Panc1 (cell line): Measurements from ENCODE around the gene UGT1A4. TPM values are rescaled to one million over a fixed set of nuclear protein-coding genes. Genes with fewer than 3 reads are reported as not detected.
A peak's percentile ranks its signal among the peaks of the same experiment; 100 is the strongest.

Source experiments
- ATAC-seq: fragments of 200-7000 bp; cut with Tn5 transposase; 2 replicates; pipeline ENCODE4 v1.9.1; 2020; ENCODE audit warnings: mild to moderate bottlenecking, moderate library complexity
- BruUV-seq: library from RNA; stranded (reverse); fragments of 400-500 nt; replicated peaks from 2 replicates; lab custom pipeline; 2021; lab: Mats Ljungman, UMichigan
- CTCF ChIA-PET: fragments of 300-600 bp; sonication (Branson Sonifier 250); formaldehyde crosslinking; loops from one replicate; lab custom pipeline; 2022; ENCODE audit warnings: antibody characterized with exemption; lab: Charles Lee
- POLR2A ChIA-PET: fragments of 300-600 bp; sonication (Branson Sonifier 250); formaldehyde crosslinking; loops from one replicate; lab custom pipeline; 2022; ENCODE audit warnings: antibody characterized with exemption; lab: Charles Lee
- DNase-seq: peaks from one replicate; pipeline ENCODE4 v3.0.0-alpha.2; 2010; ENCODE audit warnings: low read depth, low spot score
- H3K27ac ChIP-seq: 2 replicates; pipeline ENCODE4 v1.5.1; 2011; ENCODE audit warnings: mild to moderate bottlenecking, low read length, inconsistent platforms
- H3K27me3 ChIP-seq: fragments of 200-500 bp; sonication (Bioruptor generic); 2 replicates; pipeline ENCODE4 v1.6.0; 2014; ENCODE audit warnings: low read length, inconsistent platforms; ENCODE audit not compliant: control insufficient read depth, insufficient read depth
- H3K36me3 ChIP-seq: fragments of 200-500 bp; sonication (Bioruptor generic); 2 replicates; pipeline ENCODE4 v1.5.1; 2014; ENCODE audit warnings: inconsistent platforms, mild to moderate bottlenecking, low read length, moderate library complexity; ENCODE audit not compliant: control insufficient read depth, insufficient read depth
- H3K4me1 ChIP-seq: 2 replicates; pipeline ENCODE4 v1.5.1; 2011; ENCODE audit warnings: inconsistent platforms, mild to moderate bottlenecking, low read length, moderate library complexity; ENCODE audit not compliant: control insufficient read depth, insufficient read depth
- H3K4me3 ChIP-seq, 2 experiments: 2 replicates each; pipeline ENCODE4 v1.5.1; 2011 to 2012; ENCODE audit warnings: low read depth in 2 of 2, low read length in 2 of 2, mild to moderate bottlenecking in 2 of 2, inconsistent platforms in 1 of 2, moderate library complexity in 1 of 2
- H3K9me3 ChIP-seq: fragments of 200-500 bp; sonication (Bioruptor generic); 2 replicates; pipeline ENCODE4 v1.5.1; 2014; ENCODE audit warnings: low read depth, mild to moderate bottlenecking, inconsistent platforms, low read length, moderate library complexity; ENCODE audit not compliant: control insufficient read depth, insufficient read depth
- CTCF ChIP-seq: fragments of 450-650 bp; IDR thresholded peaks from 2 replicates; pipeline ENCODE4 v1.5.1; 2017; ENCODE audit warnings: mild to moderate bottlenecking
- POLR2AphosphoS5 ChIP-seq: IDR thresholded peaks from 2 replicates; pipeline ENCODE4 v1.6.1; 2012; ENCODE audit warnings: mild to moderate bottlenecking, low read depth, low read length, moderate library complexity
- REST ChIP-seq, 2 experiments: IDR thresholded peaks; 2 replicates each; pipeline ENCODE4 v1.6.1; 2011 to 2012; ENCODE audit warnings: low read depth in 2 of 2, control low read depth in 1 of 2, low read length in 1 of 2, mild to moderate bottlenecking in 1 of 2, moderate library complexity in 1 of 2; ENCODE audit not compliant: insufficient read depth in 1 of 2
- SIN3A ChIP-seq: IDR thresholded peaks from 2 replicates; pipeline ENCODE4 v1.6.1; 2012; ENCODE audit warnings: low read depth, mild to moderate bottlenecking, low read length, moderate library complexity, borderline replicate concordance; ENCODE audit not compliant: insufficient read depth
- TCF7L2 ChIP-seq: IDR thresholded peaks from 2 replicates; pipeline ENCODE4 v1.6.1; 2011; ENCODE audit warnings: mild to moderate bottlenecking, low read depth, low read length, inconsistent platforms
- in situ Hi-C: cut with HindIII; loops from 2 replicates; pipeline ENCODE4 v1.10.0; 2016; ENCODE audit warnings: low sequenced_read_pairs, low pct_unique_long_range_greater_than_20kb
- intact Hi-C: fragments of 100-400 bp; cut with micrococcal nuclease; formaldehyde crosslinking; loops from one replicate; pipeline ENCODE4 v1.10.0; 2022; ENCODE audit not compliant: unreplicated experiment
- total RNA-seq: library from RNA; stranded (reverse); gene quantifications from one replicate; pipeline ENCODE4 v1.2.1, GENCODE V29; 2021; ENCODE audit not compliant: unreplicated experiment

Gene UGT1A4
- total RNA-seq, 1 experiment from 2014 or later: not detected

- in situ Hi-C loops (no loop called here), intact Hi-C loops (loop anchor here (5.0 kb wide), 1 partner anchor 219 kb away; no protein-coding TSS in a partner anchor)
- Histone ChIP-seq H3K27me3 (no peaks in the 10 kb centered on the region), H3K9me3 (no peaks in the 10 kb centered on the region), H3K27ac (no peak overlapping the region; the same call in 1 of the 2 replicates), H3K36me3 (no peaks in the 10 kb centered on the region), H3K4me1 (peaks cover 5% of the 10 kb centered on the region), H3K4me3 (no peak overlapping the region)
- CTCF ChIA-PET: no interaction called here
- ATAC-seq (no peak), DNase-seq (no peak)
- no TSS peak for BruUV-seq
- TF ChIP-seq CTCF (no peak), SIN3A (no peak), POLR2AphosphoS5 (no peak), REST (IDR thresholded peaks at IDR 0.05; ENCODE audit: insufficient read depth in 1 of 2, low read depth in 2 of 2, low read length in 1 of 2) (no peak), TCF7L2 (no peak)
- POLR2A ChIA-PET: no interaction called here
These were observed 12.5 kb upstream of the UGT1A4 start for GRCh38 chr2:233705911-233706506.

DNA sequence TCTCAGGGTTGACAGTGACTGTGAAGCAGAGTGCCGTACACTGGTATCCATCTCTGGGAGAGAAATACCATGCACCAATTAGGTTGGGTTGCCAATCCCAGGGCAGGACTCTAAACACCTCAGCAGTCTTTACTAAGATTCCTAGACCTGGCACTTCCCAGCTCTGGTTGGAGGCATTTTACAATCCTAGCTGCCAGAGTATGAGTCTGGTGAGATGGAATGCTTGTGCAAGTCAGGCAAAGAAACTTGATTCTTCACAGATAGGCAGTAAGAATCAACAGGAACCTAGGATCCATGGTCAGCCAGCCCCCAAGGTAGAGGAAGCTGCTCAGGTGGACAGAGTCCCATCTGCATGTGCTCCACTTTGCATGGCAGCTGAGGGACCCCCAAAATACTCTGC, 11.8 kb upstream of the UGT1A4 start:
- DNase-seq: no peak

More for the DNA sequence above, 11.8 kb upstream of the UGT1A4 start:
- POLR2A ChIA-PET: no interaction called here
- in situ Hi-C loops (no loop called here), intact Hi-C loops (loop anchor here (5.0 kb wide), 1 partner anchor 219 kb away; no protein-coding TSS in a partner anchor)
- CTCF ChIA-PET: no interaction called here
- TF ChIP-seq REST (IDR thresholded peaks at IDR 0.05; ENCODE audit: insufficient read depth in 1 of 2, low read depth in 2 of 2, low read length in 1 of 2) (no peak), POLR2AphosphoS5 (no peak), CTCF (no peak), SIN3A (no peak), TCF7L2 (no peak)
- no peaks in the 10 kb centered on the region for H3K36me3 ChIP-seq
- no peaks in the 10 kb centered on the region for H3K9me3 ChIP-seq
- BruUV-seq: no TSS peak
- no peak overlapping the region for H3K27ac ChIP-seq
- H3K27me3 ChIP-seq: no peaks in the 10 kb centered on the region
- ATAC-seq: peak; percentile 65
- H3K4me1 ChIP-seq: peaks cover 5% of the 10 kb centered on the region
- H3K4me3 ChIP-seq: no peak overlapping the region
